Measurements from ENCODE around the gene CMBL.

GRCh38 chr5:10265245-10266109 lies 42.2 kb downstream of the CMBL start:
- no peak for TF ChIP-seq CTCF (IDR thresholded peaks at IDR 0.05; ENCODE audit: low read depth, low read length, poor library complexity, severe bottlenecking)
- no peak for TF ChIP-seq EZH2phosphoT487 (IDR thresholded peaks at IDR 0.05; ENCODE audit: borderline replicate concordance, low read length)

Data from DOHH2 (cell line).